Activated effector memory CD4-positive, alpha-beta T cell treated with Interleukin-2 at 50 U/mL for 16 hours (primary cell): ENCODE results near the gene ATRAID.
A peak's percentile ranks its signal among the peaks of the same experiment; 100 is the strongest.
"Not testable (repeated sequence)": the region's sequence is repeated elsewhere in the genome, so short reads cannot be mapped to it uniquely, and the experiment has no call there.

Source experiments
- DNase-seq: peaks from one replicate; pipeline ENCODE4 v3.0.0-alpha.2; 2020

ATRAID gene

GRCh38 chr2:27211943-27212625, at the start of gene ATRAID, which contains the start of gene SLC5A6:
Gene ATRAID (plus strand): TSS chr2:27212041. CDS start chr2:27212369, 328 bp downstream.
Gene SLC5A6 (minus strand): TSS chr2:27212268. CDS start chr2:27207650, 4,618 bp downstream.
- peak; percentile 86 for DNase-seq

GRCh38 chr2:27162151-27163121, 49.4 kb upstream of the ATRAID start:
- DNase-seq, result no peak

GRCh38 chr2:27164960-27165763, 46.7 kb upstream of the ATRAID start:
- no peak for DNase-seq

- no peak for DNase-seq
Measured at GRCh38 chr2:27170581-27171337, 41.1 kb upstream of the ATRAID start.

- no peak for DNase-seq
Measured at GRCh38 chr2:27171351-27171848, 40.4 kb upstream of the ATRAID start.

- no peak for DNase-seq
Measured at GRCh38 chr2:27174638-27175037, 37.2 kb upstream of the ATRAID start.

GRCh38 chr2:27175330-27175729, 36.5 kb upstream of the ATRAID start:
- no peak for DNase-seq

GRCh38 chr2:27175781-27176180, 36.1 kb upstream of the ATRAID start:
- not testable (repeated sequence) for DNase-seq

- DNase-seq, result no peak
Measured at GRCh38 chr2:27177441-27178351, 34.1 kb upstream of the ATRAID start.

- DNase-seq, result no peak
Measured at GRCh38 chr2:27178469-27178868, 33.4 kb upstream of the ATRAID start.

- DNase-seq, result no peak
Measured at GRCh38 chr2:27179344-27180000, 32.4 kb upstream of the ATRAID start.

GRCh38 chr2:27182346-27182745, 29.5 kb upstream of the ATRAID start:
- no peak for DNase-seq

GRCh38 chr2:27184115-27184514, 27.7 kb upstream of the ATRAID start:
- DNase-seq, result no peak

- DNase-seq, result no peak
Measured at GRCh38 chr2:27185331-27186026, 26.4 kb upstream of the ATRAID start.

- no peak for DNase-seq
Measured at GRCh38 chr2:27186613-27187345, 25.1 kb upstream of the ATRAID start.

GRCh38 chr2:27189989-27190388, 21.9 kb upstream of the ATRAID start:
- no peak for DNase-seq

- peak; percentile 10 for DNase-seq
Measured at GRCh38 chr2:27191070-27191829, 20.6 kb upstream of the ATRAID start.
